Measurements from ENCODE around the gene PPME1.

The PPME1 gene

DNA sequence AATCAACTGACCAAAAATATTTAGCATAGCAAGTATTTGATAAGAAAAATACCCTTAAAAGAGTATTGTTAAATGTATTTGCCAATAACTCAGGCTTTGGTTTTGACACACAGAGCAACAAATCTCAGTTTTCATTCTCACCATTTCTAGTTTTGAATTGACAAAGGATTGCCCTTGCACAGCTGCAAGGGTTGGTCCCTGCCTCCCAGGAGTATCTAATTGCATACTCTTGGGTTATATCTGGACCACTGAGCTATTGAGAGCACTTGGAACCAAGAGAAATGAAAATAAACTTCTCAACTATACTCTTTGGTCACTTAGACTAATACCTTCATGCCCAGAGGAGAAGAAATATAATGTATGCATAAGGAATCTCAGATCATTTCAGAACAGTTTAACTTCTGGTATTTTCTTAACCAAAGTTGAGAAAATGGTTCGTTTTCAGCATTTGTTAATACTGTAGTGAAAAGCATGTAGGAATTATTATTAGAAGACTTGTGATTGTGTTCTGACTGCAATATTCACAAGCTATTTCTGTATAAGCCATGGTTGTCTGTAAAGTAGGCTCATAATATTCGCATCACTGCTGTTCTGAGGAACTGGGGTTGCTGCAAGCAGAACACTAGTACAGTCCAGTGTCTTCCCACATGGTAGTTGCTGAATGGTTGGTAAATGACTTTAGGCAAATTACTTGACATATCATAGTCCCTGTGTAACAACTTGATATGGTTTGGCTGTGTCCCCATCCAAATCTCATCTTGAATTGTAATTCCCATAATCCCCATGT lies 8.2 kb upstream of the PPME1 start:
- DNase-seq: no peak

DNA sequence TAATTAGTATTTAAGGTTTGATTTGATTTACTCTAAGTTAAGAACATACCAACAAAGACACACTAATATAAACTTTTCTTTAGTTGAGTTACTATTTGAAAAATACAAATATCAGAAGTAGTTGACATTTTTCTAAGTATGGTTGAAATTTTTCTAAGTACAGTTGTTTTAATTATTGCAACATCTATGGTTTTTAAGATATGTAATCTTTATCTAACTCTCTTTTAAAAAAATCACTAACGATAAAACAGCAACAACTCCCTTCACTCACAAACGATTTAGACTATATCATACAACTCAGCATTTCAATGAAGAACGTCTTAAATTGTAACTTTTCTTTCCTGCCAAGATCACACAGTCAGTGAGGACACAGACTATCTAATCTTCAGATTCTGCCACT lies 2.3 kb upstream of the PPME1 start:
- DNase-seq: no peak

- DNase-seq: no peak
These were observed 1.2 kb upstream of the PPME1 start for GRCh38 chr11:74169738-74170458.

DNA sequence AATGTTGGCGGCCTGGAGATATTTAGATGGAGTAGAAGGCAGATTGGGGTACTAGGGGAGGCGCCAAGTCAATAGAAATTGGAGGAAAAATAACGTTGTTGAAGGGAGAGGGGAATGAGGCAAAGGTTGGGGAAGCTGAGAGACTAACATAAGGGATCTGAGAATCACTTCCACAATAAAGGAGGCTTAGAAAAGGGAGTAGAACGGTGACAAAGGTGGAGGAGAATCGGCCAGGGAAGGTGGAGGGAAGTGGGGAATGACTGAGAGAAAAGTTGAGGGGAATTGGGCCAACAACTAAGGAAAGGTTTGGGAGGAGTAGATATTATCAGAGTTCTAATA lies 510 bp downstream of the PPME1 start:
- no peak for DNase-seq

DNA sequence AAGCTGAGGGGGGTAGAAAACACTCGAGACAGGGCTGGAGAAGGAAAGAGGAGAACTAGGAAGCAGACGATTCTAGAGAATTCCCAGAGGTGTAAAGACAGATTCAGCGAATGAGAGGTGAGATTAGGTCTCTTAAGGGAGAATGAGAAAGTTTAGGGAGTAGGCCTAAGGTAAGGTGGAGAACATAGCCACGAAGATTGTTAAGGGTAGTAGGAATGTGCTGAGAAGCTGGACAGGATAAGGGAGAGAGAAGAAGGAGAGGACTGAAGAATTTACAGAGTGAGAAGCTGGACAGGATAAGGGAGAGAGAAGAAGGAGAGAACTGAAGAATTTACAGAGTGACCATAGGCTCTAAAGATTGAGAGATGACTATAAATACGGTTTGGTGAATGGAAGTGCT lies 908 bp downstream of the PPME1 start:
- no peak for DNase-seq

GRCh38 chr11:74175920-74176319 lies 4.8 kb downstream of the PPME1 start:
- DNase-seq: no peak

- DNase-seq: no peak
These were observed 8.4 kb downstream of the PPME1 start for GRCh38 chr11:74179234-74180052.

GRCh38 chr11:74182635-74183034 lies 11.5 kb downstream of the PPME1 start:
- no peak for DNase-seq

DNA sequence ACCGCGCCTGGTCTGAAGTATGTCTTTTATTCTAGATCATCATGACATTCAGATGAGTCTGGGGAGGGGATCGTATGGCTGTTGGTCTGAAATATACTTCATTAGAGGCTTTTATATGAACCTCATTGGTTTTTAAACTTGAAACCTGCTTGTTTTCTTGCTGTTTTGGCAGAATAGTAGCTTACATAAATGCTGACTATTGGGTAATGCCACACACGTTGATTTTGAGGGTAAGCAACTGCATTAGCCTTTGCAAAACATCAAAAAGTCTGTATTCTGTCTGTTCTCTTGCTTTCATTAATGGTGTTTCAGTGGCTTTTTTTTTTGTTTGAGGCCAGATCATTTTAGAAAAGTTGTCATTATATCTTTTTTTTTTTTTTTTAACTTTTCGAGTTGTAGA lies 14.2 kb downstream of the PPME1 start:
- no peak for DNase-seq

- no peak for DNase-seq
These were observed 14.6 kb downstream of the PPME1 start for GRCh38 chr11:74185695-74186094.

DNA sequence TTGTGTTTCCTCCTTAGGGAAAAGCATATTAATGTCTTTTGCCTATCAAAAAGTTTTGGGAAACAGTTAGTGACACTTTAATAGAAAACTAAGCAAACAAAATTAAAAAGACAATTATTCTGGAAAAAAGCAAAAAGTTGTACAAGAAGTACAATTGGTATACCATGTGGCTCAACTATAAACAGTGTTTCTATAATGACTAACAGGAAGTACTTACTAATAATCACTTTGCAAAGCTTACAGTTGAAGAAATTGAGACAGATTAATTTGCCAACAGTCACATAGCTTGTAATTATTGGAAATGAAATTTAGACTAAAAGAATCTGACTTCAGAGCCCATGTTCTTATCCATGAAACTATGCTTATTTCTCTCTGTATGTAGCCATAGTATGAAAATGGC lies 24.7 kb downstream of the PPME1 start:
- DNase-seq: no peak

DNA sequence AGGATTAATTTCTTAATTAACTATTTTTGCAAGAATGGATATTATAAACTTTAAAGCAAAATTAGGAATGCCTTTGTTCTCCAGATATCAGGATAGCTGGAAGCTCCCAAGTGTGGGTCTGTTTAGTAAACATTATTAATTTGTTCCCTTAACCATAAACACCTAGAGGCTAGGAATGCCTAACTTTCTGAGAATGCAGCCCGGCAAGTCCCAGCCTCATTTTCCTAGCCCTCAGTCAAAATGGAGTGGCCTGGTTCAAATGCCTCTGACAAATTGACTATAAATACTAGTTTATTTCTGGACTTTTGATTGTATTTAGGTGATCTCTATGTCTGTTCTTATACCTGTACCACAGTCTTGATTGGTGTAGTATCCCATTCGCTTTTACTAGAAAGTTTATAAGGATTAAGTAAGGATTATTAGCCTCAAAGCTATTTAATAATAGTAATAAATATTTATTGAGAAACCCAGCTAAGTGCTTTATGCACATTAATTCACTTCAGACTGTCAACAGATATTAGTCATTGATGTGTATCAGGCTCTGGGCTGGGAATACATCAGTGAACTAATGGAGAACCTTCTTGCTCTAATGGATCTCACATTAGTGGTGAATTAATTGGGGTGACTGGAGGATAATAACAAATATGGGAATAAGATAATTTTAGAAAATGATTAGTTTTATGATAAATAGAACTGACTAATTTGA lies 25.8 kb downstream of the PPME1 start:
- no peak for DNase-seq

- no peak for DNase-seq
These were observed 32.9 kb downstream of the PPME1 start for GRCh38 chr11:74203966-74204365.

DNA sequence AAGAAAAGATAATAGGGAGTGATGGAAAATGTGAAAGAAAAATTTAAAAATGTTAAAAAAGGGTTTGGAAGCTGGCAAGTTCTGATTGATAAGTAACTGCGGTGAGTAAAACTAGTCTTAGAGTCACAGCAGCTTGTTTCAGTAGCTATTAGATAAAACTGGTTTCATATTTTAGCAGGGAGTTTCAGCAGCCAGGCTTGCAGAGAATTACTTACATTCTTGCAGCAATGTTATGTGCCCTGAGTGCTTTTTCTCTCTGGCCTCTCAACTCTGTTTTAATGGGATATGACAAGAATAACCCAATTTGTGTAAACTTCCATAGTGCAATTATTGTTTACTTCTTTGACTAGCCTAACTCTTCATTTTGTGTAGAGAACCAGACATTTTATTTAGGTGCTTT lies 33.6 kb downstream of the PPME1 start:
- no peak for DNase-seq

DNA sequence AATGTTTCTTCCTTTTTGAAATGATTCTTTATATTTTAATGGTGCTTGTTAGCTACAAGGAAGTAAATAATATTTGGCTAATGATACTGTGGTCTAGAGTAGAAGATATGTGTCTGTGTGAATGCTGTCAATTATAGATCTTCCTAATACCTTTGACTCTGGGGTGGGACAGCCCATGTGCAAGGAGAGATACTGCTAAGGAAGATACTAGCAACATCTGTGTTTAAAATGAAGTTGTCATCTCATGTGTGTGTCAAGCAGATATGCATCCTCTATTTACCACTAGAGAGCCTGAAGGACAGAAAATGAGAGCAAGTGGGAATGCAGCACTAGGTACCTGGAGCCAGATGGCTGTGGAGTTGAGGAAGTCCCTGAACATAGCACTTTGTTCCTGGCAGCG lies 34.1 kb downstream of the PPME1 start:
- no peak for DNase-seq

GRCh38 chr11:74206746-74207145 lies 35.7 kb downstream of the PPME1 start:
- no peak for DNase-seq

DNA sequence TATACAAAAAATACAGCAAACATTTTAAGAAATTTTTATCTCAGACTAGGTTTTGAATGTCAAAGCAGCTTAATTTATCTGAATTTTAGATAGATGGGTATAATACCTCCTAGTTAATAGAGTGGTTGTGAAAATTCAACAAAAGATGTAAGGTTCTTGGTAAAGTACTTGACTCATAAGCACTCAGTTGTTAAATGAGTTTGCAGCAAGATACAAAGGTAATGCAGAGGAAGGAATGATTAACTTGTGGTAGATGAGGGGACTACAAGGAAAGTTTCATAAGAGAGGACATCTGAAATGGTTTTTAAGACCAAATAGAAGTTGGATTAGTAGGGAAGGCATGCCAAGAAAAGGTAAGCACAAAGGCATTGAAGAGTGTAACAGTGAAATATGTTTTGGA lies 37.4 kb downstream of the PPME1 start:
- no peak for DNase-seq

DNA sequence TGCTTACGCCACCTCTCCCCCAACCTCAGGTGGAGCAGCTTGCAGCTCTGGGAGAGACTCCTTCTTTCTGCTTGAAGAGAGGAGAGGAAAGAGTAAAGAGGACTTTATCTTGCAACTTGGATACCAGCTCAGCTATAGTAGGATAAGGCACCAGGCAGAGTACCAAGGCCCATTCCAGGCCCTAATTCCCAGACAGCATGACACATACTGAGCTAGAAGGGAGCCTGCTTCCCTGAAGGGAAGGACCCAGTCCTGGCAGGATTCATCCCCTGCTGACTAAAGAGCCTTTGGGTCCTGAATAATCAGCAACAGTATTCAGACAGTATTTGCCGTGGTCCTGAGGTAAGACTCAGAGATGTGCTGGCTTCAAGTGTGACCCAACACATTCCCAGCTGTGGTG lies 41.4 kb downstream of the PPME1 start:
- DNase-seq: no peak

GRCh38 chr11:74220376-74220775 lies 49.3 kb downstream of the PPME1 start:
- no peak for DNase-seq

DNA sequence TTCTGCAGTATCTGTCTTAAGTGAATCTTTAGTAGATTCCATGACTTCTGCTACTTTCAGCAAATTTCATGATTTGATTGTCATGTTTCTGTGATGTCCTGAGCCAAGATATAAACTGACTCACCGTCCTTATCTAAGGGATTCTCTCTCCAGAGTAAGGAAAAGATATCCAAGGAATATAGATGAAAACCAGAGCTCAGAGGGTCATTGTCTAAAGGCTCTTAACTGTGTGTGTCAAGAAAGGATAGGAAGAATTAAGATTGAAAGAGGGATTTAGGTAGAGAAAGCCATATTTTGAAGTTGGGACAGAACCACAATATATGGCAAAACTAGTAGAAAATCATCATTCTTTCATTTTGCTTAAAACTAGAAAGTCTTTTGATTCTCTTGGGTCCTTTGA lies 50.7 kb downstream of the PPME1 start:
- no peak for DNase-seq

GRCh38 chr11:74225565-74225964 lies 54.5 kb downstream of the PPME1 start:
- no peak for DNase-seq

GRCh38 chr11:74226907-74227306 lies 55.8 kb downstream of the PPME1 start:
- DNase-seq: no peak

DNA sequence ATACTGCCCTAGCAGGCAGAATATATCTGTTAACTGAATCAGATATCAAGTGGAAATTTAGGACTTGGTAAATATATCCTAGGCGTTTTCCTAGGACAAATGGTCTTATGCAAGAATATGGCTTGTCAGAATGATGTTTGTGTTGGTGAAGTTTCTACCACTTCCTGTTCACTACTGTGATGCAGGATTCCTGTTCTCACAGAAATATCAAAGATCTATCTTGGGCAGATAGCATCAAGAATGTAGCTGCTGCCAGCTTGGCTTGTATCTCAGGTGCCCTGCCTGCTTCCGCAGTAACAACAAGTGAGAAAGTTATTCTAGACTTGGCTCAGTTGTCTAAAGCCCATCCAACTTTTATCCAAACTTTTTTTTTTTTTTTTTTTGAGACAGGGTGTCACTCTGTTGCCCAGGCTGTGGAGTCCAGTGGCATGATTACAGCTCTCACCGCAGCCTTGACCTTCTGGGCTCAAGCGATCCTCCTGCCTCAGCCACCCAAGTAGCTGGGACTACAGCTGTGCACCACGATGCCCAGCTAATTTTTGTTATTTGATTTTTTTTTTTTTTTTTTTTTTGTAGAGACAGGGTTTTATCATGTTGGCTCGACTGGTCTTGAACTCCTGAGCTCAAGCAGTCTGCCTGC lies 61.3 kb downstream of the PPME1 start:
- no peak for DNase-seq

All from NCI-H2107 (cell line).